Middle frontal gyrus (tissue), 1 donor: ENCODE results near the gene TMC3.

Experiments
- DNase-seq: peaks from one replicate; pipeline ENCODE4 v3.0.0-alpha.2; 2015; ENCODE audit warnings: low spot score; ENCODE audit errors: extremely low spot score

The TMC3 gene

GRCh38 chr15:81299156-81299555, 74.9 kb downstream of the TMC3 start:
- DNase-seq = no peak

GRCh38 chr15:81298611-81299010, 75.4 kb downstream of the TMC3 start:
- DNase-seq = no peak

- DNase-seq = no peak
Observed at GRCh38 chr15:81297603-81298575, 76.1 kb downstream of the TMC3 start.

- DNase-seq = no peak
Observed at GRCh38 chr15:81297147-81297572, 76.9 kb downstream of the TMC3 start.

GRCh38 chr15:81296673-81297072, 77.3 kb downstream of the TMC3 start:
- DNase-seq = no peak

GRCh38 chr15:81296186-81296585, 77.8 kb downstream of the TMC3 start:
- DNase-seq = no peak

- no peak for DNase-seq
Observed at GRCh38 chr15:81295486-81296121, 78.4 kb downstream of the TMC3 start.

- DNase-seq = no peak
Observed at GRCh38 chr15:81294516-81294880, 79.5 kb downstream of the TMC3 start.

GRCh38 chr15:81293728-81294515, 80.1 kb downstream of the TMC3 start:
- no peak for DNase-seq

GRCh38 chr15:81292523-81293001, 81.5 kb downstream of the TMC3 start:
- no peak for DNase-seq

GRCh38 chr15:81291916-81292522, 82.0 kb downstream of the TMC3 start:
- DNase-seq = no peak

GRCh38 chr15:81289910-81290309, 84.1 kb downstream of the TMC3 start:
- no peak for DNase-seq

GRCh38 chr15:81288616-81289015, 85.4 kb downstream of the TMC3 start:
- no peak for DNase-seq

- no peak for DNase-seq
Observed at GRCh38 chr15:81288040-81288439, 86.0 kb downstream of the TMC3 start.

GRCh38 chr15:81286621-81287121, 87.3 kb downstream of the TMC3 start:
- DNase-seq = no peak

- DNase-seq = no peak
Observed at GRCh38 chr15:81285461-81285860, 88.6 kb downstream of the TMC3 start.

GRCh38 chr15:81284256-81285031, 89.6 kb downstream of the TMC3 start:
- DNase-seq = no peak

- no peak for DNase-seq
Observed at GRCh38 chr15:81282911-81283310, 91.1 kb downstream of the TMC3 start.

- DNase-seq = no peak
Observed at GRCh38 chr15:81282606-81282895, 91.5 kb downstream of the TMC3 start.

- no peak for DNase-seq
Observed at GRCh38 chr15:81281766-81282605, 92.0 kb downstream of the TMC3 start.
